Endometrial microvascular endothelial cells (primary cell): Measurements from ENCODE around the gene SPG7. TPM values are rescaled to one million over a fixed set of nuclear protein-coding genes. Genes with fewer than 3 reads are reported as not detected.
"Not testable (repeated sequence)": the region's sequence is repeated elsewhere in the genome, so short reads cannot be mapped to it uniquely, and the experiment has no call there.

Experiments used
- in situ Hi-C: cut with HindIII; loops from 2 replicates; pipeline ENCODE4 v1.10.0; 2017; ENCODE audit warnings: low sequenced_read_pairs, low pct_unique_long_range_greater_than_20kb; ENCODE audit errors: inconsistent ontology term
- total RNA-seq: library from RNA; depleted of rRNA; stranded (reverse); fragments of >200 nt; gene quantifications from one replicate; pipeline ENCODE4 v1.2.3, GENCODE V29; 2015; ENCODE audit errors: inconsistent ontology term

The SPG7 gene
- 67.8 TPM for total RNA-seq

DNA sequence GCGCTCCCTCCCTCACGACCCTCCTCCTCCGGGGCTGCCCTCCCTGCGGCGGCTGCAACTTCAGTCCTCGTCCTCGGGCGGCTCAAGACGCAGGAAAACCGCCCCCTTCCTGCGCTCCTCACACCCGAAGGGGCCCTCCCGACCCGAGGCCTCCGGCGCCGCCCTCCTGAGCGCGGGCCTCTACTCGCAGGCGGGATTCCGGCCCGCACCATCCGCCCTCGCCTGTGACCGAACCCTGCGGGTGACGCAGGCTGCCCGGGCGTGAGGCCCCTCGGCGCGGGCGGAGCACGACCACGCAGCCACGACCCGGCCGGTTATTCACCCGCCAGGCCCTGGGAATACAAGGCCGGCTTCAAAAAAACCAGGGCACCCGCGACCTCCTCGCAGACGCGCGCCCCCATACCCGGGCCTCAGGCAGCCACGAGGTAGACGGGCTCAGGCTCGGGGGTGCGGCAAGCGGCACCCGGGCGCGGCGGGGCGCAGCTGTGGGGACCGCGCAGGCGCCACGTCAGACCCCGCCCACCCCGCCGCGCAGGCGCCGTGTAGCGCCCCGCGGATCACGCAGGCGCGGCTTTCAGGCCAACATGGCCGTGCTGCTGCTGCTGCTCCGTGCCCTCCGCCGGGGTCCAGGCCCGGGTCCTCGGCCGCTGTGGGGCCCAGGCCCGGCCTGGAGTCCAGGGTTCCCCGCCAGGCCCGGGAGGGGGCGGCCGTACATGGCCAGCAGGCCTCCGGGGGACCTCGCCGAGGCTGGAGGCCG lies at the start of gene SPG7:
Gene SPG7 (plus strand): TSS at position 570 of the 757 bp plus-strand sequence. CDS start 15 bp downstream, at position 585.
- in situ Hi-C loops: loop anchor here (10.0 kb wide), 1 partner anchor 203 kb away; no protein-coding TSS in a partner anchor

DNA sequence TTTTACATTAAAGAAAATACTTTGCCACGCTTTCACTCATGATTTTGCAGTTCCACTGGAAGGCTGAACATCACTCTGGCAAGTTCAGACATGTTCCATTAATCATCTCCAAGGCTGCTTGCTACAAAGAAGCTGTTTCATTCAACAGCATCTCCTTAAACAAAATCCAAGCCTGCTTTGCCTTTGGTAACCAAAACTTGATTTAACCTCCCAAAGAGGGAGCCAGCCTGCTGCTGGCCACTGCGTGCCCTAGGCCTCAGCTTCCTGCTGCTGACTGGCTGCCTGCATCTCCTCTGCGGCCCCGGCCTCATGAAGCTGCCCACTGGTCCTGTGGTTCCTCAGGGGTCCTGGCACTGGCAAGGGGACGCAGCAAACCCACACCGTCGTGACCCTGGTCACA lies 49.7 kb upstream of the SPG7 start:
- in situ Hi-C loops: no loop called here

DNA sequence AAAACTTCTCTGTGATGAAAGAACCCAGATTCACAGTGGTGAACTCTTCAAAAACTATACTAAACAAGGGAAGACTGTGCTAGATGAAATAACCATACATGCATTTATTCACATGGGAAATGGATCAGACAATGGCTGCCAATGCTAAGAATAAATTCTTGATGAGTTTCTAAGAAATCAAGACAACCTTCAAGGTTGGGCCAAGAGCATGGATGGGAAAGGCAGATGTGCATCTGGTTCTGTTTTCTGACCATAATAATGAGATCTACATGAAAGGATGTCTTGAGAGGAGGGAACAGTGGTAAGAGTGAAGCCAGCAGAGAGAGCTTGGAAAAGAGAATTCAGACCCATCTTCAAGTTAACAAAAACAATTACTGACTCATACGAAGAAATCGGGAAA lies 49.2 kb upstream of the SPG7 start:
- in situ Hi-C loops: no loop called here

DNA sequence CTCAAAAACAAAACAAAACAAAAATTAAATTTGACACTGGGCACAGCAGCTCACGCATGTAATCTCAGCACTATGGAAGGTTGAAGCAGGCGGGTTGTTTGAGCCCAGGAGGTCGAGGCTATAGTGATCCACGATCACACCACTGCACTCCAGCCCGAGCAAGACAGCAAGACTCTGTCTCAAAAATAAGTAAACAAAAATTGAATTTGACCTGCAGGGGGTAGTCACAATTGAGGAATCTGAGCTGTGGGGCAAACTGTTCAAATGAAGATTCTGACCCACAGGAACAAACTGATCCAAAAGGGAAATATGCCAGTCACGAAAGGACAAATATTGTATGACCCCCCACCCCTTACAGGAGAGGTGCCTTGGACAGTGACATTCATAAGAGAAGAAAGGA lies 47.6 kb upstream of the SPG7 start:
- in situ Hi-C loops: no loop called here

DNA sequence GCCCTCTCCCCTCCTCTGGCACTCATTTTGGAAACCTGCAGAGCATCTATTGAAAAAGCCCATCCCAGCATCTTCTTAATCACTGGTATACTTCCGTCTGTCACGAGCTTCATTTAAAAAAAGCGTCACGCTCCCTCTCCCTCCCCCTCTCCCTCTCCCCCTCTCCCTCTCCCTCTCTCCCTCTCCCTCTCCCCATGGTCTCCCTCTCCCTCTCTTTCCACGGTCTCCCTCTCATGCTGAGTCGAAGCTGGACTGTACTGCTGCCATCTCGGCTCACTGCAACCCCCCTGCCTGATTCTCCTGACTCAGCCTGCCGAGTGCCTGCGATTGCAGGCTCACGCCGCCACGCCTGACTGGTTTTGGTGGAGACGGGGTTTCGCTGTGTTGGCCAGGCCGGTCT lies 46.3 kb upstream of the SPG7 start:
- in situ Hi-C loops: not testable (repeated sequence)

DNA sequence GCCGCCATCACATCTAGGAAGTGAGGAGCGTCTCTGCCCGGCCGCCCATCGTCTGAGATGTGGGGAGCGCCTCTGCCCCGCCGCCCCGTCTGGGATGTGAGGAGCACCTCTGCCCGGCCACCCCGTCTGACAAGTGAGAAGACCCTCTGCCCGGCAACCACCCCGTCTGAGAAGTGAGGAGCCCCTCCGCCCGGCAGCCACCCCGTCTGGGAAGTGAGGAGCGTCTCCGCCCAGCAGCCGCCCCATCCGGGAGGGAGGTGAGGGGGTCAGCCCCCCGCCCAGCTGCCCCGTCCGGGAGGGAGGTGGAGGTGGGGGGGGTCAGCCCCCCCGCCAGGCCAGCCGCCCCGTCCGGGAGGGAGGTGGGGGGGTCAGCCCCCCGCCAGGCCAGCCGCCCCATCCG lies 45.6 kb upstream of the SPG7 start:
- in situ Hi-C loops: not testable (repeated sequence)

DNA sequence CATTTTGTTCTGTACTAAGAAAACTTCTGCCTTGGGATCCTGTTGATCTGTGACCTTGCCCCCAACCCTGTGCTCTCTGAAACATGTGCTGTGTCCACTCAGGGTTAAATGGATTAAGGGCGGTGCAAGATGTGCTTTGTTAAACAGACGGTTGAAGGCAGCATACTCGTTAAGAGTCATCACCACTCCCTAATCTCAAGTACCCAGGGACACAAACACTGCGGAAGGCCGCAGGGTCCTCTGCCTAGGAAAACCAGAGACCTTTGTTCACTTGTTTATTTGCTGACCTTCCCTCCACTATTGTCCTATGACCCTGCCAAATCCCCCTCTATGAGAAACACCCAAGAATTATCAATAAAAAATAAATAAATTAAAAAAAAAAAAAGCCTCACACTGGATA lies 44.9 kb upstream of the SPG7 start:
- in situ Hi-C loops: not testable (repeated sequence)

DNA sequence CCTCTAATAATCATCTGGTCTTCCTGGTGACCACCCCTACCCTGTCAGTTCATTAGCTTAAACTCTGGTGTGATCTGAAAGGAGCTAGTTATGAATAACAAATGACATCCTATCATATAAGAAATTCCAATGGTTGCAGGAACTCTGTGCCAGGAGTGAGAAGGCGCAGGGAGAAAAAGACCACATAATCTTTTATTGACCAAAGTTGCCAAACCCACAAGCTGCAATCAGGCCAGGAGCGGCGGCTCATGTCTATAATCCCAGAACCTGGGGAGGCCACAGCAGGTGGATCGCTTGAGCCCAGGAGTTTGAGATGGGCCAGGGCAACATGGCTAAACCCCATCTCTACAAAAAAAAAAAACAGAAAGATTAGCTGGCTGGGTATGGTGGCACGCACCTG lies 41.3 kb upstream of the SPG7 start:
- in situ Hi-C loops: no loop called here

DNA sequence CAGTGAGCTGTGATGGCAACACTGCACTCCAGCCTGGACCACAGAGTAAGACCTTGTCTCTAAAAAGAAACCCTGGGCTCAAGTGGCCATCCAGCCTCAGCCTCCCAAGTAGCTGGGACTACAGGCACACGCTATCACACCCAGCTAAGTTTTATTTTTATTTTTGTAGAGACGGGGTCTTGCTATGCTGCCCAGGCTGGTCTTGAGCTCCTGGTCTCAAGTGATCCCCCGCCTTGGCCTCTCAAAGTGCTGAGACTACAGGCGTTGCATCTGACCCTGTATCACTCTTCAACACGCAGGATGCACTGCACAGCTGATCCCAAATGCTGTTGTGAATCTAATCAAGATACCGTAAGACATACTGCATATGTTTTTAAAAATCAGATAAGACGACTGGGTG lies 40.8 kb upstream of the SPG7 start:
- in situ Hi-C loops: no loop called here

DNA sequence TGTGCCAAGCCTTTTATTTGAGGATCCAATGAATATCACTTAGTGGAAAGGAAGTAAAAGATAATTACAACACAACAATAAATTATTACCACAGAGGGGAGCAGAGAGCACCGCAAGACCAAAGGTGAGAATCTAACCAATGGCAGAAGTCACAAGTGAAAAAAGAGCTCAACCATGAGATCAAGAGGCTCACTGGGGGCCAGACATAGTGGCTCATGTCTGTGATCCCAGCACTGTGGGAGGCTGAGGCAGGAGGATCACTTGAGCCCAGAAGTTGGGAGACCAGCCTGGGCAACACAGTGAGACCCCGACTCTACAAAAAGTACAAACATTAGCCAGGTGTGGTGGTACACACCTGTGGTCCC lies 35.5 kb upstream of the SPG7 start:
- in situ Hi-C loops: no loop called here

DNA sequence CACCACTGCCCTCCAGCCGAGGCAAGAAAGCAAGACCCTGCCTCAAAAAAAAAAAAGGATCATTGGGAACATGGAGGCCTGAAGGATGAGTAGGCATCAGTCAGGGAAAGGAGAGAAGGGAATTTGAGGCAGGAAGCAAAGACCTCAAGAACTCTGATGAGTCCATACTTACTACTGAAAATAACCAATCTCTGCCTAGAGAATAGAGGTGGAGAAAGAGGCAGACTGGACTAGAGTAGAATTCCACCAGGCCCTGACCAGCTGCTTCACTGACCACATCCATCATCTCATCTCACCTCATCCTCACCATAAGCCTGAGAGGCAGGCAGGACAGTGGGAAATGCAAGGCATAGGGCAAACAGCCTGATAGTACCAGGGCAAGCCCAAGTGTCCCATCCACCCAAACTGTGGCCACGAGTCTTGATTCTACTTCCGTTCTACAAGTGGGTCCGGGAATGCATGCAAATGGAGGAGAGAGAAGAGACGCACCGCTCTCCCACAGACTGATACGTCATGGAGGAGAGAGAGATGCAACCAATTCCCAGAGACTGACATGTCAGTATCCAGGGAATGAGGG lies 35.0 kb upstream of the SPG7 start:
- in situ Hi-C loops: no loop called here

DNA sequence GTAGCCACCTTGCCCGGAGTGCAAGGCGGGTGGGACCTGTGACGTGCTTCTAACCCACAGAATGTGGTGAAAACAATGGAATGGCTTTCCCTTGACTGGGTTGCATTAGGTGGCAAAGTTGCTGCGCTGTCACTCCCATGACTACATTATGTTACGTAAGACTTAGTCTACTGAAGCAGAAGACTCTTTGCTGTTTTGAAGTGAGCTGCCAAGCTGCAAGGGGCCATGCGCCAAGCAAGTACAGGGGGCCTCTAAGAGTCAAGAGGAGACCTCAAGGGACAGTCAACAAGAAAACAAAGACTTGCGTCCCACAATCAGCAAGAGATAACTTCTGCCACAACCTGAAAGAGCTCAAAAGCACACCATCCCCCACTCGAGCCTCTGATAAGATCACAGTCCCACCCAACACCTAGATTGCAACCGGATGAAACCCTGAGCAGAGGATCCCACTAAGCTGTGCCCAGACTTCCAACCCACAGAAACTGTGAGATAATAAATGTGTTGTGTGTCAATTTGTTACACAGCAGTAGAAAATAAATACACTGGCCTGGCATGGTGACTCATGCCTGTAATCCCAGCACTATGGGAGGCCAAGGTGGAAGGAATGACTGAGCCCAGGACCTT lies 34.3 kb upstream of the SPG7 start:
- in situ Hi-C loops: no loop called here

DNA sequence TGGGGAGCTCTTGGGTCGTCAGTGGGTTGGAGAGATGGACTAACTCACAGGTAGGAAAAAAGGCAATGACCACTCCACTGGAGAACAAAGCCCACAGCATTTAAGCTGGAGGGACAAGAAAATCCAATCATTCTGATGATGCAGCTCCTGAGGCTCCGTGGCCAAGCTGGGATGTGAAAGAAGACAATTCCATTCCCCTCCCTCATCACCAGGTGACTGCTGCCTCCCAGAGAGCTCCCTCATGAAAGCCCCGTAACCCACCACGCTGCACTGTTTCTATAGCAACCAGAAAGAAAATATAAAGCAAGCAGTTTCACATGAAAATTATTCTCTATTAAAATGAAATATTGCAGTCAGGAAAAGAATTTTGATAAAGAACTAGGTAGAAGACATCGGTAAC lies 33.1 kb upstream of the SPG7 start:
- in situ Hi-C loops: no loop called here

DNA sequence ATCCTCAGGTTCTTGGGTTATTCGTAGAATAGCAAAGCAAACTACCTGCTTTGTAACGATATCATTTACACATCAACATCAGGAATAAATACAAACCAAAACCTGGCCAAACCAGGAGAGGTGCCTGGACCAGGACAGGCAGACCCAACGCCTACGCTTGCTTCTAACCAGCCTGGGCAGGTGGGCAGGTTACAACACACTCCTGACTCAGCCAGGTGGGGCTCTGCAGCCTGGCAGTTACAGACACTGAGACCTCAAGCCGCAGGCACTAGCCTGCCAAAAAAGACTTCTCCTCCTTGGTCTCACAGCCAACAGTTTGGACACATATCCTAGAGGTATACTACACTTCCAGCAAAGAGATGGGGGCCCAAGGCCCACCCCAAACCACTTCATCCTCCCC lies 31.8 kb upstream of the SPG7 start:
- in situ Hi-C loops: no loop called here

DNA sequence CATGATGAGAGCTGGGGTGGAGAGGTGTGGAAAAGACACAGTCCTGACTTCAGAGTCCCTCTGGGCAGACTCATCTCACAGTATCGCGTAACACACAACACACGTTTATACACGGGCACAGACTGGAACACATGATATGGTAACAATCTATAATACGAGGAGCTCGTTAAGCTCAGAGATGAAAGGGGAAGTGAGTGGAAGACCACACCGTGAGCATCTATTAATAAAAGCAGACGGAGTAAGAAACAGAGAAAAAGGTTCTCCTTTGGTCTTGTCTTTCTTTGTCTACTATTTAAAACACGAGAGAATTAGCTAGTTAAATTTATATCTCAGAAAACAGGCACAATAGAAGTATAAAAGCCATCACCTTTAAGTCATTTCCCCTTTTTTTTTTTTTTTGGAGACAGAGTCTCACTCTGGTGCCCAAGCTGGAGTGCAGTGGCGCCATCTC lies 31.4 kb upstream of the SPG7 start:
- in situ Hi-C loops: no loop called here

DNA sequence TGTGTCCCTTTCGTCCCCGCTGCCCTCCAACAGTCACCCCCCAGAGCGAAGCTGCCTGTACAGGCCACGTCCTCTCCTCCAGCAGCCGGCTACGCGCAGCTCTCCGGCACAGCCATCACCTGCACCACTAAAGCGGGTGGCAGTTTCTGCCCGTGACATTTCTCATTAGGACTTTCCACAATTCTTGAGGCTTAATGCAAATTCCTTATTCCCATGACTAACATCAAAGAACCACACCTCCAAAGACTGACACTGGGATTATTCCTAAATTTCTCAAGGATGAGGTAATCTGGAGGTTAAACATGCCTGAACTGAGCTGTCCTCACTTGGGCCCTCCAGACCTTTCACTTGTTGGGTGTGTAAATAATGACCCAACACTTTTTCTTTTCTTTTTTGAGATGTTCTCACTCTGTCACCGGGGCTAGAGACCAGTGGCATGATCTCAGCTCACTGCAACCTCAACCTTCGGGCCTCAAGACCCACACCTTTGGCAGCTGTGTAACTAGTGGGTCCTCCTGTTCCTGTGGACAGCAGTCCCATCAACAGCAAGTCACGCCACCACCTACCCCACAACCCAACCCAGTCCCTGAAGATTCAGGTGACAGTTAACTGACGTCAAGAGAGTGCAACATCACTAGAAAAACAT lies 29.5 kb upstream of the SPG7 start:
- in situ Hi-C loops: no loop called here

DNA sequence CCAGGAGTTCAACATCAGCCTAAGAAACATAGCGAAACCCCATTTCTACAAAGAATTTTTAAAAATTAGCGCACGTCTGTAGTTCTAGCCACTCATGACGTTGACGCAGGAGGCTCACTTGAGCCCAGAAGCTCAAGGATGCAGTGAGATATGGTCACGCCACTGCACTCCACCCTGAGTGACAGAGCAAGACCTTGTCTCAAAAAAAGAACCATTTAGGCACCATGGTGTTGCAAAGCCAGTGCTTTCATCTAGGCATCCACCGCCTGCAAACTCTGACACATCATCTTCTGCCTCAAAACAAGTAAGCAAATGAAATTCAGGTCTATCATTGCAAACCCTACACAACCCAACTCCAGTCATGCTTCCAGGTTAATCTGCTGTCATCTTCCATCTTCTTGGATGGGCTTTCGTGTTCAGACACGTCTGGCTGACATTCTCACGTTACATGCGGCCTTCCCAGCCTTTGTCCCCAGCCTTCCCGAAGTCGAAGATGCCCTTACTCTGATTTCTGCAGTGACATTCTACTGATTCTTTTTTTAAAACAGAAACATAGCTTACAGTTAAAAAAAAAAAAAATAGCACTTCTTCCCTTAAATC lies 26.7 kb upstream of the SPG7 start:
- in situ Hi-C loops: no loop called here

DNA sequence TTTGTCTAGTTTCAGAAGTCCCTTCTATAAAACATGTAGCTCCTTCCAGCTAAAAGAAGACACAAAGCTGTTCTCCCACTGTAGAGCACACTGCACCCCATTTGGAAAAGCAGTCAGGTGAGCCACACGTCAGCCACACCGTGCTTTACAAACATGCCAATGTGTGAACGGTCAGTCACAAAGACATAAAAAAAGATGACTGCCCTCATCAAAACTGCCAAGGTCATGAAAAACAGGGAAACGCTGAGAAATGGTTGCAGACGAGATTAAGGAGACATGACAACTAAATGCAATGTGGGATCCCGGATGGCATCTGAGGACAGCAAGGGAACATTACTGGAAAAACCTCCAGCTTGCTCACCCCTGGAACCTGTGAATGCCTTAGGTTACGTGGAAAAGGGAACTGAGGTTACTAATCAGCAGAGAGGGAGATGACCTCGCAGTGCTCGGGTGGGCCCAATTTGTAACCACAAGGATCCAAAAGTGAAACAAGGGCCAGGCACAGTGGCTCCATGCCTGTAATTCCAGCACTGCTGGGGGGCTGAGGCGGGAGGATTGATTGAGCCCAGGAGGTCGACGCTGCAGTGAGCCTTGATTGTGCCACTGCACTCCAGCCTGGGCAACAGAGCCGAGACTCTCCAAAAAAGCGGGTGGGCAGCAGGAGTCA lies 25.9 kb upstream of the SPG7 start:
- in situ Hi-C loops: no loop called here

DNA sequence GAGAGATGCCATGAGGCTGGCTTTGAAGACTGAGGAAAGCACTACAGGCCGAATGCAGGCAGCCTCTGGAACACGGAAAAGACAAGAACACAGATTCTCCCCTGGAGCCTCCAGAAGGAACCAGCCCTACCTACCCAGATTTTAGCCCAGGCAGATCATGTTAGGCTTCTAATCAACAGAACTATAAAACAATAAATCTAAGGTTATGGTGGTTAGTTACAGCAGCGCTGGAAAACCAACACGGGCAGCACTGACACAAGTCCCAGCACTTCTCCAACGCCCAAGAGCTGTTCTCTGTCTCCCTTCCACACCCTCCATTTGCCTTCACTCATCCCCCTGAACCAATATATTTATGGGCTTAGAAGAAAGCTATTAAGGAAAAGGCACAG lies 25.4 kb upstream of the SPG7 start:
- in situ Hi-C loops: no loop called here
